GOT3 (cell line): ENCODE data around the gene NTN3.

Source experiments
- DNase-seq: peaks from one replicate; lab custom pipeline; 2025; ENCODE audit warnings: mixed read lengths; lab: John Stamatoyannopoulos, UW

The NTN3 gene

GRCh38 chr16:2514333-2515179 is 43.5 kb downstream of the NTN3 start:
- DNase-seq = no peak

- DNase-seq = no peak
Observed at GRCh38 chr16:2515180-2515851, 44.2 kb downstream of the NTN3 start.

GRCh38 chr16:2516391-2517240 is 45.5 kb downstream of the NTN3 start:
- no peak for DNase-seq

GRCh38 chr16:2517954-2518605 is 47.0 kb downstream of the NTN3 start:
- no peak for DNase-seq

- DNase-seq = no peak
Observed at GRCh38 chr16:2518823-2519710, 48.0 kb downstream of the NTN3 start.

GRCh38 chr16:2519711-2520080 is 48.6 kb downstream of the NTN3 start:
- DNase-seq = no peak

- DNase-seq = peak; percentile 72
Observed at GRCh38 chr16:2520097-2520783, 49.1 kb downstream of the NTN3 start, which contains the start of gene AMDHD2. TSS of gene AMDHD2 (plus strand) at chr16:2520371. CDS start at chr16:2520459, 88 bp downstream.

- no peak for DNase-seq
Observed at GRCh38 chr16:2520784-2521531, 49.9 kb downstream of the NTN3 start.
